ENCODE data around the gene TBCK.

The TBCK gene

DNA sequence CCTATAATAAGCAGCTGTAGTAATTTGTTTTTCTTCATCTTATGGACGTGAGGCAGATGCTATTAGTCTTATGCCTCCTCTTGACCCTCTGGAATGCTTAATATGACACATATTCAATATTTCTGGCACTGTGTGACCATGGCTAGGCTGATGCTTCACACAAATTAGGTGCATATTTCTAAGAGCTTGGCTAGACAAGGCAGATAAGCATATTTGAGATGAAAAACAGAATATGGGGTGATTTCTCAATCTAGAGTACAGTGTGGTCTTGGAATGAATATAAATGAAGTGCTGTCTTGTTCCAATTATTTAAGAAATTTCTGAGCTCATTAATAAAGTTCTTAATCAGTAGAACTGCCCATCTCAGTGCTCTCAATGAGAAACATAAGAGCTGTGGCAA, 264.5 kb downstream of the TBCK start:
- no peak for TF ChIP-seq TAF1 (IDR thresholded peaks at IDR 0.05; ENCODE audit: borderline replicate concordance, insufficient read depth, low read length)
- TF ChIP-seq POLR2AphosphoS5 (IDR thresholded peaks at IDR 0.05; ENCODE audit: low read depth, low read length) = no peak

- no peak for TF ChIP-seq POLR2AphosphoS5 (IDR thresholded peaks at IDR 0.05; ENCODE audit: low read depth, low read length)
- TF ChIP-seq TAF1 (IDR thresholded peaks at IDR 0.05; ENCODE audit: borderline replicate concordance, insufficient read depth, low read length) = no peak
- TF ChIP-seq FOXP2 (optimal IDR thresholded peaks at IDR 0.05; ENCODE audit: borderline replicate concordance, extremely low read depth, extremely low read length, insufficient read depth) = no peak
- no peak for TF ChIP-seq SIN3A (IDR thresholded peaks at IDR 0.05; ENCODE audit: borderline replicate concordance, insufficient read depth, low read length)
- no peak for TF ChIP-seq REST (IDR thresholded peaks at IDR 0.05; ENCODE audit: insufficient read depth in 1 of 2, low read depth in 2 of 2, low read length in 2 of 2)
Measured at GRCh38 chr4:106049490-106049889, 266.5 kb downstream of the TBCK start.

GRCh38 chr4:106048250-106048971, 267.6 kb downstream of the TBCK start:
- TF ChIP-seq POLR2AphosphoS5 (IDR thresholded peaks at IDR 0.05; ENCODE audit: low read depth, low read length) (no peak), SIN3A (IDR thresholded peaks at IDR 0.05; ENCODE audit: borderline replicate concordance, insufficient read depth, low read length) (no peak), TAF1 (IDR thresholded peaks at IDR 0.05; ENCODE audit: borderline replicate concordance, insufficient read depth, low read length) (no peak), REST (IDR thresholded peaks at IDR 0.05; ENCODE audit: insufficient read depth in 1 of 2, low read depth in 2 of 2, low read length in 2 of 2) (no peak)

DNA sequence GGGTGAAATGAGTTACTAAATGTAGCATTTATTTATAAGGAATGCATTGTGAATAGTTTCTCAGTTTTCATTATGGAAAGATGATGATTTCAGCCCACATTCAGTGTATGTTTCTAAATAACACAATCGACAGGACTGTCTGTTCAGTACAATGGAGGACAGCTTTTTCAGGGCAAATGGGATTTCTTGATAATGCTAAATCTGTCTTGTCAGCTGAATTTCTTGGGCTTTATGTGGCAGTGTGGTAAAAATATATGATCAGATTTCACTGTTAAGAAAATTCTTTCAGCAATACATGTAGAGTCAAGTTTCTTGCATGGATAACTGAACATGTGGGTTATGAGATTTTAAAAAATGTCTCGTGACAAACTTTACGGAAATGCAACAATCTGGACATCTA, 269.9 kb downstream of the TBCK start:
- TF ChIP-seq REST (IDR thresholded peaks at IDR 0.05; ENCODE audit: insufficient read depth in 1 of 2, low read depth in 2 of 2, low read length in 2 of 2) (no peak), SIN3A (IDR thresholded peaks at IDR 0.05; ENCODE audit: borderline replicate concordance, insufficient read depth, low read length) (no peak), POLR2AphosphoS5 (IDR thresholded peaks at IDR 0.05; ENCODE audit: low read depth, low read length) (no peak), FOXP2 (optimal IDR thresholded peaks at IDR 0.05; ENCODE audit: borderline replicate concordance, extremely low read depth, extremely low read length, insufficient read depth) (no peak), TAF1 (IDR thresholded peaks at IDR 0.05; ENCODE audit: borderline replicate concordance, insufficient read depth, low read length) (no peak)

DNA sequence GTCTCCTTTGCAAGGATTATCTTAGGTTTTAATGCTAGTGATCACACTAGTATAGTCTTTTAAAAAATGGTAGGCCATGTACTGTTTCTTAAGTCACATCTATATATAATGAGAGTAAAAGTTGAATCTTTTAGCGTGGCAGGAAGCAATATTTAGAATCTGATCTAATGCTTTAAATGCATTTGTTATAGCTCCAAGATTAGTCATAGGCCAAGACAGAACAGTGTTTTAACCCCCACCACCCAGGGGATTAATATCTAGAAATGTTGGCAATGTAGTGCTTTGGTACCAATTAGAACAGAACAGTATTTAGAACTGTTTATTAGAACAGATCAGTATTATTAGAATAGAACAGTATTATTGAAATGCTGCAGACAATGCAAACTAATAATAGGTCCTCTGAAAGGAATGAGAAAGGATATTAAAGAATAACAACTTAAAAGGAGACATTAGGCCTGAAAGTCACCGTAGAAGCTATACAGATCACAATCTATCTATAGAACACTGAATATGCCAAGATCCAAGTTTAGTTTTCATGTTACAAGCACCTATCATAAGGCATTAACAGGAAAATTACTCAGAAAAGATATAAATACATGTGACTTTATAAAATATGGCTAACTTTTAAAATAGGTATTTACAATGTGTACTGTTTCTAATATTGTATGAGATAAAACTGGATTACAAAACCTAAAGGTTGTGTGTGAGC, 274.6 kb downstream of the TBCK start:
- TF ChIP-seq REST (IDR thresholded peaks at IDR 0.05; ENCODE audit: insufficient read depth in 1 of 2, low read depth in 2 of 2, low read length in 2 of 2) (no peak), TAF1 (IDR thresholded peaks at IDR 0.05; ENCODE audit: borderline replicate concordance, insufficient read depth, low read length) (no peak), FOXP2 (optimal IDR thresholded peaks at IDR 0.05; ENCODE audit: borderline replicate concordance, extremely low read depth, extremely low read length, insufficient read depth) (no peak), SIN3A (IDR thresholded peaks at IDR 0.05; ENCODE audit: borderline replicate concordance, insufficient read depth, low read length) (no peak), POLR2AphosphoS5 (IDR thresholded peaks at IDR 0.05; ENCODE audit: low read depth, low read length) (no peak)
